PC-3 (cell line): ENCODE results near the gene DBF4B.

Experiments used
- EZH2 ChIP-seq: fragments of 300-600 bp; sonication (generic); IDR thresholded peaks from one replicate; pipeline ENCODE4 v1.6.1; 2017; ENCODE audit warnings: antibody characterized with exemption, mild to moderate bottlenecking, low read length; ENCODE audit not compliant: unreplicated experiment
- EZH2phosphoT487 ChIP-seq: fragments of 300-600 bp; sonication (generic); IDR thresholded peaks from 2 replicates; pipeline ENCODE4 v1.6.1; 2018; ENCODE audit warnings: mild to moderate bottlenecking, antibody characterized with exemption, low read length, borderline replicate concordance
- TF ChIP-seq, protein P1 (sequence below): fragments of 300-600 bp; sonication (generic); conservative IDR thresholded peaks from 2 replicates; pipeline ENCODE4 v1.5.1; 2017; ENCODE audit warnings: antibody characterized with exemption, low read depth, mild to moderate bottlenecking, low read length

DNA sequence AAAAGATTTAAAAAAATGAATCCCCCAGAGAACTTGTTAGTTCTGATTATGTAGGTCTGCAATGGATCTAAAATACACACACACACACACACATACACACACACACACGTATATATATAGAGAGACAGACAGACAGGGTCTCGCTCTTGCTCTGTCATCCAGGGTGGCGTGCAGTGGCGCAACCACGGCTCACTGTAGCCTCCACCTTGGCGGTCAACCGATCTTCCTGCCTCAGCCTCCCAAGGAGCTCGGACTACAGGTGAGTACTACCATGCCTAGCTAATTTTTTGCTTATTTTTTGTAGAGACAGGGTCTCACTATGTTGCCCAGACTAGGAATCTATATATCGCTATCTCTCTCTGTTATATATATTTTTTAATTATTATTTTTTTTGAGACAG lies 88.3 kb downstream of the DBF4B start:
- TF ChIP-seq, protein P1, sequence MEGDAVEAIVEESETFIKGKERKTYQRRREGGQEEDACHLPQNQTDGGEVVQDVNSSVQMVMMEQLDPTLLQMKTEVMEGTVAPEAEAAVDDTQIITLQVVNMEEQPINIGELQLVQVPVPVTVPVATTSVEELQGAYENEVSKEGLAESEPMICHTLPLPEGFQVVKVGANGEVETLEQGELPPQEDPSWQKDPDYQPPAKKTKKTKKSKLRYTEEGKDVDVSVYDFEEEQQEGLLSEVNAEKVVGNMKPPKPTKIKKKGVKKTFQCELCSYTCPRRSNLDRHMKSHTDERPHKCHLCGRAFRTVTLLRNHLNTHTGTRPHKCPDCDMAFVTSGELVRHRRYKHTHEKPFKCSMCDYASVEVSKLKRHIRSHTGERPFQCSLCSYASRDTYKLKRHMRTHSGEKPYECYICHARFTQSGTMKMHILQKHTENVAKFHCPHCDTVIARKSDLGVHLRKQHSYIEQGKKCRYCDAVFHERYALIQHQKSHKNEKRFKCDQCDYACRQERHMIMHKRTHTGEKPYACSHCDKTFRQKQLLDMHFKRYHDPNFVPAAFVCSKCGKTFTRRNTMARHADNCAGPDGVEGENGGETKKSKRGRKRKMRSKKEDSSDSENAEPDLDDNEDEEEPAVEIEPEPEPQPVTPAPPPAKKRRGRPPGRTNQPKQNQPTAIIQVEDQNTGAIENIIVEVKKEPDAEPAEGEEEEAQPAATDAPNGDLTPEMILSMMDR: no peak
- TF ChIP-seq EZH2 (no peak), EZH2phosphoT487 (no peak)
